Stimulated activated naive CD8-positive, alpha-beta T cell treated with anti-CD3 and anti-CD28 coated beads, Interleukin-15, Interleukin-2, amounts not matched to agents 100 ng/mL and 50 ng/mL, for 24 hours (primary cell): Measurements from ENCODE around the gene NOS1AP.

Source experiments
- H3K27ac Mint-ChIP-seq: one replicate; pipeline ENCODE4 v1.8.0; 2021; ENCODE audit warnings: mild to moderate bottlenecking, mixed read lengths
- H3K27me3 Mint-ChIP-seq: one replicate; pipeline ENCODE4 v1.8.0; 2021; ENCODE audit warnings: mixed read lengths
- H3K36me3 Mint-ChIP-seq: one replicate; pipeline ENCODE4 v1.8.0; 2021; ENCODE audit warnings: low read depth, mixed read lengths
- H3K4me1 Mint-ChIP-seq: one replicate; pipeline ENCODE4 v1.8.0; 2021; ENCODE audit warnings: low read depth, mixed read lengths
- H3K4me3 Mint-ChIP-seq: one replicate; pipeline ENCODE4 v1.8.0; 2021; ENCODE audit warnings: mild to moderate bottlenecking, mixed read lengths
- H3K9me3 Mint-ChIP-seq: one replicate; pipeline ENCODE4 v1.8.0; 2021; ENCODE audit warnings: mixed read lengths

NOS1AP gene

DNA sequence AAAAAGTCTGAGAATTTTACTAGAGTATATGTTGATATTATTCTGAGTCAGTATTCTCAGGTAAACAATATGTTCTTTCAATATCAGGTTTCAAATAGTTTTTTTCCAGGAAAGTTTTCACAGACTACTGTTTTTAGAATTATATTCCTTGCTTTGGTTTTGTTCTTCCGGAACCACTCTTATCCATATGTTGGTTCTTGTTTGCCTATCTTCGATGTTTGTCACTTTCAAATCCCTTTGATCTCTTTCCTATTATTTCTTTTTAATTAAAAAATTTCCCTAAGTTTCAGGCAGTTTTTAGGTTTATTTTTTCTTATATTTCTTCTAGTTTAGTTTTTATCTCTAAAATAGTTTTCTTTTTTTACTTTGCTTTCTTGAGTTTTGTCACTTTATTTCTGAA lies 20.9 kb downstream of the NOS1AP start:
- Mint-ChIP-seq H3K27me3 (peaks cover 11% of the 10 kb centered on the region), H3K27ac (no peak overlapping the region), H3K9me3 (no peaks in the 10 kb centered on the region), H3K36me3 (no peaks in the 10 kb centered on the region), H3K4me1 (no peaks in the 10 kb centered on the region), H3K4me3 (no peak overlapping the region)

DNA sequence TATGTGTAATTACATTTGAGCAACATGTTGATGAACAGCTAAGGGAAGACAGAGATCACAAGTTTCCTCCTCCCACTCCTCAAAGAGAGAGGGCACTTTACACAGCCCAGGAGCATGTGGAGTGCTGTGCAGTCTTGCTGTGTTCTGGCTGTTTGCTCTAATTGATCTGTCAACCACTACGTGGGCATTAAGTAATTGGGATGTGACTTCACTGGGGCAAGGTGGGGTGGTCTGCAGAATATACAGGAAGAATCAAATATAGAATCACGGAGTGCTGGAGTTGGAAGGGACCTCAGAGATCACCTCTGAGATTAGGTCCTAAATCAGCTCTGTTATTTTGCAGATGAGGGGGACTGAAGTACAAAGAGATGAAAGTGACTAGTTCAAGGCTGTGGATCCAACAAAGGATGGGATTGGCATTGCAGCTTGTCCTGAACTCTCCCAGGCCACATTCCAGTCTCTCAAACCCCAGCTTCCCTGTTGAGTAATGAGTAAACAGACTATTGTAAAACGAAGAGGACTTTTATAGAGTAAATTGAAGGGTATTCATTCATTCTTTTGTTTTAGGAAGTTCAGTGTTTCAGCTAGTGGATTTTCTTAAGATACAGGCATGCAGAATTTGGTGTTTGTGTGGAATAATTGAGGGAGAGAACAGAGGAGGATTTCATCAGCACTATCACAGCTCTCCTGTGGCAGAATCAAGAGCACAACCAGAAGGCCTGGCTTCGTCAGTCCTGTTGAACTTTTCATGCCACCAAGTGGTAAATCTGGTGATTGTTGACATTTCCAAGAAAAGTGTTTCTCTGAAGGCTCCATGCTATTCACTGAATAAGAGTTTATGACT lies 22.4 kb downstream of the NOS1AP start:
- Mint-ChIP-seq H3K9me3 (no peaks in the 10 kb centered on the region), H3K4me3 (no peak overlapping the region), H3K27ac (no peak overlapping the region), H3K36me3 (no peaks in the 10 kb centered on the region), H3K4me1 (no peaks in the 10 kb centered on the region), H3K27me3 (peaks cover 10% of the 10 kb centered on the region)

DNA sequence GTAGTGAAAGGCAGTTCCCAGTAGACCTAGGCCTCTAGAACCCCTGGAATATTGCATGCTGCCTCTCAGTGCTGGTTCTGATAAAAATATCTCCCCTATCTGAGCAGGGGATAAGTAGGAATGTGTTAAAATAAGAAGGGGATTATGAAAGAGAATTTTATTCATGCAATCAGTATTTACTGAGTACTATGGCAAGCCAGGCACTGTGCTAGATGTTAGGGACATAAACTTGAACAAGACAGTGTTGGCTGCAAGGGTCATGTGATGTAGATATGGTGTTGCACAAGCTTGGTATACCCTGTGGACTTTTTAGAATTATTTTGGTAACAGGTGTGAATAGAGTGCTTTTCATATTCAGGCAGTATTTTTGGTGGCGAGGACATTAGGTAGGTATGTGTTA lies 23.6 kb downstream of the NOS1AP start:
- H3K9me3 Mint-ChIP-seq = no peaks in the 10 kb centered on the region
- H3K27me3 Mint-ChIP-seq = peaks cover 14% of the 10 kb centered on the region
- H3K27ac Mint-ChIP-seq = no peak overlapping the region
- H3K4me1 Mint-ChIP-seq = no peaks in the 10 kb centered on the region
- no peaks in the 10 kb centered on the region for H3K36me3 Mint-ChIP-seq
- H3K4me3 Mint-ChIP-seq = no peak overlapping the region

DNA sequence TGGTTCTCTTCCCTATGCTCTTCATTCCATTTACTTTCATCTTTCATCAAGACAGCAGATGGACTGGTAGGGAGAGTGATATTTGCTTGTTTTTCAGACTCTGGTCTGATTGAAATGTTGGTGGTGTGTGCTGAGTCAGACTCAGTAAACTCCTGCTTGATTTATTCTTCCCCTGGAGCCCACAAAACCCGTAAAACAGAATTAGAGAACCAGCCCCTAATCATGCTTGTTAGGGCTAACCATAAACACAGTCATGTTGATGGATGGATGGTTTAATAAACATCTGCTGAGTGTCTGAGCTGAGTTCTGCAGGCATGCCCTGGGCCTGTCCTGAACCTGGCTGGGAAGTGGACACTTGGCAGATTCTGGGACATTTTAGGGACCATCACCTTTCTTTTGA lies 24.8 kb downstream of the NOS1AP start:
- Mint-ChIP-seq H3K4me1 (no peaks in the 10 kb centered on the region), H3K4me3 (no peak overlapping the region), H3K27ac (no peak overlapping the region), H3K9me3 (no peaks in the 10 kb centered on the region), H3K36me3 (no peaks in the 10 kb centered on the region), H3K27me3 (peaks cover 21% of the 10 kb centered on the region)

DNA sequence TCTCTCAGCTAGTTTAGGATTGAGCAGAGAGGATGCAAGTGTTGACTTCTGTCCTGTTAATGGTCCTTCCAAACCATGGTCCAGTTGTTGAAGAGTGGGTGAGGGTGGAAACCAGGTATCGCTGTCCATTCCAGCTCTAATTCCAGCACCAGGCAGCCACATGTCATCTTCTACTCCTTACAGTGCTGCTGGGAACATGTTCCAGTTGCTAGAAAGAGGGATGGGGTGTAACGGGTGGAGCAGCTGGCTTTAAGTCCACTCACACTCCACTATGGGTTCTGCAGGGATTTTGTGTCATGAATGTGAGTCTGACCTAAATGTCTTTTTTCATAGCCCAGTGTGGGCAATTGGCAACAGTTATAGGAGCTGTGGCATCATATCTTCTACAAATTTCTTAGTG lies 25.2 kb downstream of the NOS1AP start:
- Mint-ChIP-seq H3K27me3 (peaks cover 21% of the 10 kb centered on the region), H3K4me1 (no peaks in the 10 kb centered on the region), H3K36me3 (no peaks in the 10 kb centered on the region), H3K27ac (no peak overlapping the region), H3K4me3 (no peak overlapping the region), H3K9me3 (no peaks in the 10 kb centered on the region)

DNA sequence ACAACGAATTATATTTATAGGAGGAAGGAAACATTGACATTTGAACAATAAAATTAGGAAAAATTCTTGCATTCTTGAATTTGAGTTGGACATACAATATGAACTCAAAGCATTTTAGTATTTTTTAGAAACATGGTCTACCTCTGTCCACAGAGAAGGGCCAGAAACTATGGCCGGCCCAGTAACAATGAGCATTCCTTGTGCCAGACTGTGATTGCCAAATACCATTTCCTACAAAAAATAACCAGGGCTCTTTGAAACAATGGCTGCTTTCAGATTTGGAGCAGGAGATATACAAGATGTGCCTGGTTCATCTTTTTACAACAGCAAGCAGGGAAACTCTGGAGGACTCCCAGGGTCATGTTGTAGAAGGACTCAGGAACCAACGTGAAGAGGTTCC lies 38.4 kb downstream of the NOS1AP start:
- H3K27me3 Mint-ChIP-seq = peaks cover 47% of the 10 kb centered on the region
- peaks cover 18% of the 10 kb centered on the region for H3K9me3 Mint-ChIP-seq
- H3K27ac Mint-ChIP-seq = no peak overlapping the region

DNA sequence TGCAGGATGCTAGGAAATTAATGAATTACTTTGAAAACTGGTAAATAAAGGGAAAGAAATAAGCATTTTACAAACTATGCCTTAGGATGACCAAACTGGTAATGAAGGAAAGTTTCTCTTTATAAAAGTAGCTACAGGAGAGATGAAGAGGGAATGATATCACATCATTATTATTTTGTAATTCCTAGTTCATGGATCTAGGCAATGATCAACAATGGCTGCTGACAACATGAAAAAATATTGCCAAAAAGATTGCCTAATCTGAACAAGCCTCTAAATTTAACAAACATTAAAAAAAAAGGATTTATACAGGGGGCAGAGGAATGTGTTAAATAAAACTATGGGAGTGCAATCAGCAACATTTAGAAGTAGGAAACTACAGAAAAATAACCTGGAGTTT lies 38.9 kb downstream of the NOS1AP start:
- no peak overlapping the region for H3K27ac Mint-ChIP-seq
- H3K4me1 Mint-ChIP-seq = no peaks in the 10 kb centered on the region
- H3K9me3 Mint-ChIP-seq = peaks cover 18% of the 10 kb centered on the region
- H3K27me3 Mint-ChIP-seq = peaks cover 42% of the 10 kb centered on the region
- H3K36me3 Mint-ChIP-seq = no peaks in the 10 kb centered on the region
- no peak overlapping the region for H3K4me3 Mint-ChIP-seq

More for the DNA sequence above, 38.4 kb downstream of the NOS1AP start:
- Mint-ChIP-seq H3K4me1 (no peaks in the 10 kb centered on the region), H3K4me3 (no peak overlapping the region), H3K36me3 (no peaks in the 10 kb centered on the region)

DNA sequence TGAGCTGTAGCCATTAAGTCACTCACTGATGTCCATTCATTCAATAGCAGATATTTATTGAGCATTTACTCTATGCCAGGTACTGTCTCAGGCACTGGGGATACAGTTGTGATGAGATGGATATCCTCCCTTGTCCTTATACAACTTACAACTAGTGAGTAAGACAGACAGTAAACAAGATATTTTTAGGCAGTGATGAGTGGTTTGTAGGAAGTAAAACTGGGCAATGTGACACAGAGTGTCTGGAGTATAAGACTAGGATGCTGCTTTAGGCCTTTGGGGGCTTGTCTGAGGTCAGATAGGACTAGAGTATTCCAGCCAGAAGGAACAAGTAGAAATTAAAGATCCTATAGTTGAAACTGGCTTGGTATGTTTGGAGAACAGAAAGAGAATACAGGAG lies 41.4 kb downstream of the NOS1AP start:
- Mint-ChIP-seq H3K27me3 (peaks cover 35% of the 10 kb centered on the region), H3K9me3 (peaks cover 18% of the 10 kb centered on the region), H3K36me3 (no peaks in the 10 kb centered on the region), H3K4me1 (no peaks in the 10 kb centered on the region), H3K4me3 (no peak overlapping the region), H3K27ac (no peak overlapping the region)

DNA sequence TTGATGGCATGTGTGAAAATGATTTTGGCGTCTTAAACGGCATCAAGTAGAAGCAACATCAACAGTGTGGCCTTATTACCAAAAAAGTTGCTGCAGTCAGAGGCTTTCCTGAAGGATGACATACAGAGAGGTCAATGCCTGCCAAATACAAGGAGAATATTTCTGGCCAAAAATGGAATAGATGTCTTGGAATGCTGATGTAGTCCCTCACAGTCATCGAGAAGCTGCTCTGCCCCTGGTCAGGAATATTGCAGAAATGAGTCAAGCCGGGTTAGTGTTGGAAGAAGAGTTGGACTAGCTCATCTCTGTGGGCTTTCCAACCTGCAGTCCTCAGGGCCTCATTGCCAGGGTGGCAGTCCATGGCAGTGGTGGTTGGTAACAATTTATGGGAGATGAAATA lies 42.1 kb downstream of the NOS1AP start:
- Mint-ChIP-seq H3K4me3 (no peak overlapping the region), H3K27me3 (peaks cover 28% of the 10 kb centered on the region), H3K36me3 (no peaks in the 10 kb centered on the region), H3K27ac (no peak overlapping the region), H3K4me1 (no peaks in the 10 kb centered on the region), H3K9me3 (peaks cover 18% of the 10 kb centered on the region)

DNA sequence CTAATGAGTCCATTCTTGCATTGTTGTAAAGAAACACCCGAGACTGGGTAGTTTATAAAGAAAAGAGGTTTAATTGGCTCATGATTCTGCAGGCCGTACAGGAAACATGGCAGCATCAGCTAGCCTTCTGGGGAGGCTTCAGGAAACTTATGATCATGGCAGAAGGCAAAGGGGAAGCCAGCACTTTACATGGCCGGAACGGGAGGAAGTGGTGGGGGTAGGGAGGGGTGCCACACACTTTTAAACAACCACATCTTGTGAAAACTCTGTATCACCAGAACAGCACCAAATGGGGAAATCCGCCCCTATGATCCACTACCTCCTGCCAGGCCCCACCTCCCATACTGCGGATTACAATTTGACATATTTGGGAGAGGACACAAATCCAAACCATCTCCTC lies 43.9 kb downstream of the NOS1AP start:
- Mint-ChIP-seq H3K9me3 (peaks cover 10% of the 10 kb centered on the region), H3K36me3 (no peaks in the 10 kb centered on the region), H3K4me1 (no peaks in the 10 kb centered on the region), H3K27ac (no peak overlapping the region), H3K27me3 (peaks cover 23% of the 10 kb centered on the region), H3K4me3 (no peak overlapping the region)

DNA sequence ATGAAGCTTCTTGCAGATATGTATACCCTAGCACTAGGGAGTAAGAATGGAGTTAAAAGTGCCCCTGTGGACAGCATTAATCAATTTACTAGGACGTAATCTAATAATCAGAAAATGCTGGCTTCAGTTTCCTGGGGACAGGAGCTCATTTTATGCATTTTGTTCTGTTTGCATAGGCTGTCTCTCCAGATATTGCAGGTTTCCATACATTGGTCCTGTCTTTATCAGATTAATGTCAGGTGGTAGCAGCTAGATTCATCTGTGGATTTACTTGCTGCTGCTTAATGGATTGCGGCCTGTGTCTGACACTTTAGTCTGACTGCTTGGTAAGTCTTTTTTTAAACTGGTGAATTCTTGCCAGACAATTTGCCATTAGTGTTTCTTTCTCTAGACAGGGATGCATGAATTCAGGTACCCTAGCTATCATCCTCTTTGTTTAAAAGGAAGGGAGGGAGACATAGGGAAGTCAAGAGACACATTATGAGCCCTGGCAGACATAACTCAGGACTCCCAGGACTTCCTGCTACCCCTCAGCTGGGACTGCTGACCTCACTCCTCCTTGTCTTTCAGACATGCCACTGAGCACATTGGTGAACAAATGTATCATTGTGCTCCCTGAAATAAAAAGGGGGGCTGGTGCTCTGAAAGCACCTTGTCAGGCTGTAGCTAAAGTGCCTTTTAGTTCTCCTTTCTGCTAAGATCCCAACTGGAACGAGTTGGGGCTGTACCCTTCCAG lies 47.7 kb downstream of the NOS1AP start:
- Mint-ChIP-seq H3K27me3 (peaks cover 5% of the 10 kb centered on the region), H3K4me3 (no peak overlapping the region), H3K9me3 (no peaks in the 10 kb centered on the region), H3K36me3 (no peaks in the 10 kb centered on the region), H3K27ac (no peak overlapping the region), H3K4me1 (no peaks in the 10 kb centered on the region)

DNA sequence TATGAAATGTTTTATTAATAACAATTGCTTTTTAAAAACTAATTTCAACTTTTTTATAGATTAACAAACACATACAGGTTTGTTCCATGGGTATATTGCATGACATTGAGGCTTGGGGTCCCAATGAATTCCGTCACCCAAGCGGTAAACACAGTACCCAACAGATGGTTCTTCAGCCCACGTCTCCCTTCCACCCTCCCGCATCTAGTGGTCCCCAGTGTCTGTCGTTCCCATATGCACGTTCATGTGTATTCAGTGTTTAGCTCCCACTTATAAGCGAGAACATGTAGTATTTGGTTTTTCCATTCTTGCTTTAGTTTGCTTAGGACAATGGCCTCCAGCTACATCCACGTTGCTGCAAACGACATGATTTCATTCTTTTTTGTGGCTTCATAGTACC lies 48.6 kb downstream of the NOS1AP start:
- Mint-ChIP-seq H3K36me3 (no peaks in the 10 kb centered on the region), H3K4me3 (no peak overlapping the region), H3K4me1 (no peaks in the 10 kb centered on the region), H3K27ac (no peak overlapping the region), H3K9me3 (no peaks in the 10 kb centered on the region), H3K27me3 (peaks cover 5% of the 10 kb centered on the region)

DNA sequence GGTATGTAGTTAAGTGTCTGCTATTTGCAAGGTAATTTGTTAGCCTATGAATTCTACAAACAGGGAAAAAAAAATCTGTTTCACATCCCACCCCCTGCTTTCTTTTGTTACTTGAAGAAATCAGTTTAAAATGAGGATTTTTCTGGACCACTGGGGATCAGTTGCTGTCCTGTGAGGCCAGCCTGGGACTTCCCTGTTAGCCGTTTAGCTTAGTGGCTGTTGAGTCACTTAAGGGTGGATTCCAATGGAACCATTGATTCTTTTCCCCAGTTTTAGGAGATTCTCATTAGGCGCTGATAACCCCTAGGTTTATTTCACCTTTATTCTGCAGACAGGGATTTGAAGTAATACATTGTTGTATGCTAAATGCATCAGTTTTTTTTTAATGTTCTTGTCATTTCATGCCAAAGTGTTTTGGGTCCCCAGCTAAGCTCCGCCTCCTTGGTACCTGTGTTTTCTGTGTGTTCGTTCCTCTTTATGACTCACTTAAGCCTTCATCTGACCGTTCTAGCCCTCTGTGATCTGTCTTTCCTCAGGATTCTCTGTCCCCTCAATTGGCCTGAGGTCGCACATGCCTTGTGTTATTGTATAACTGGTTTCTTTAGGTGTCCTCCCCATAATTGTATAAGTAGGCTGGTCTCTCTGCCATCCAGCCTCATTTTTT lies 59.3 kb downstream of the NOS1AP start:
- Mint-ChIP-seq H3K27me3 (peaks cover 45% of the 10 kb centered on the region), H3K9me3 (no peaks in the 10 kb centered on the region), H3K27ac (no peak overlapping the region), H3K4me1 (no peaks in the 10 kb centered on the region), H3K4me3 (no peak overlapping the region), H3K36me3 (no peaks in the 10 kb centered on the region)

DNA sequence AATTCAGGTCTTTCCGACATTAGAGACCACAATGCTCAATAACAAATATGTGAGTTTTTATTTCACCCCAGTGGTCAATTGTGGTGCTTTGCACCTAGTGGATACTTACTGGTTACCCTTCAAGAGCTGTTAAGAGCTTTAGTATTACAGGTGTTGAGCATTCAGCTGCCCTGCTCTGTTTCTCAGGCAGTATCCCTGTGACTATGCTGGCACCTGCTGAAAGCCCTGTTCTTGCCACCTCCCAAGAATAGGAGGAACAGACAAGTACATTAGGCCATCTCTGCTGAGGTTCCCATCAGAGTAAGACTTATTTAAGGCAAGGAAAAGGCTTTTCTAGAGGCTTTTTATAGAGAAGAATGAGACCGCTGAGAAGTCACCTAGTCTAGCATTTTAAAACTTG lies 60.8 kb downstream of the NOS1AP start:
- Mint-ChIP-seq H3K4me1 (no peaks in the 10 kb centered on the region), H3K27me3 (peaks cover 54% of the 10 kb centered on the region), H3K27ac (no peak overlapping the region), H3K4me3 (no peak overlapping the region), H3K9me3 (no peaks in the 10 kb centered on the region), H3K36me3 (no peaks in the 10 kb centered on the region)
